T-helper 17 cell (primary cell): ENCODE data around the gene WEE2. TPM values are rescaled to one million over a fixed set of nuclear protein-coding genes. Genes with fewer than 3 reads are reported as not detected.

Experiments used
- ATAC-seq: fragments of 150-1000 bp; cut with Tn5 transposase; 2 replicates; pipeline ENCODE4 v1.10.0; 2021; ENCODE audit warnings: mild to moderate bottlenecking, moderate library complexity
- DNase-seq, 3 donors: peaks; one replicate each; pipeline versions ENCODE4 v3.0.0 to v3.0.0-alpha.2; 2020 to 2021
- H3K9me3 ChIP-seq: one replicate; pipeline ENCODE4 v1.7.0; 2013; ENCODE audit warnings: low read length, mild to moderate bottlenecking; ENCODE audit not compliant: control insufficient read depth, poor library complexity, severe bottlenecking
- H3K27ac Mint-ChIP-seq: one replicate; pipeline ENCODE4 v1.8.0; 2022; ENCODE audit warnings: mild to moderate bottlenecking, moderate library complexity, mixed read lengths
- H3K27me3 Mint-ChIP-seq: one replicate; pipeline ENCODE4 v1.8.0; 2022; ENCODE audit warnings: mixed read lengths
- H3K36me3 Mint-ChIP-seq: one replicate; pipeline ENCODE4 v1.8.0; 2022; ENCODE audit warnings: low read depth, mixed read lengths
- H3K4me1 Mint-ChIP-seq: one replicate; pipeline ENCODE4 v1.8.0; 2022; ENCODE audit warnings: mild to moderate bottlenecking, mixed read lengths
- H3K4me3 Mint-ChIP-seq: one replicate; pipeline ENCODE4 v1.8.0; 2022; ENCODE audit warnings: mild to moderate bottlenecking, moderate library complexity, mixed read lengths
- total RNA-seq, 4 donors: library from RNA in 2 of 4; stranded (reverse) in 2 of 4; gene quantifications; one replicate each; pipeline ENCODE4 v1.2.3 and lab custom pipeline; 2022 to 2026

Gene WEE2
- total RNA-seq, 2 donors from 2014 or later = not detected

DNA sequence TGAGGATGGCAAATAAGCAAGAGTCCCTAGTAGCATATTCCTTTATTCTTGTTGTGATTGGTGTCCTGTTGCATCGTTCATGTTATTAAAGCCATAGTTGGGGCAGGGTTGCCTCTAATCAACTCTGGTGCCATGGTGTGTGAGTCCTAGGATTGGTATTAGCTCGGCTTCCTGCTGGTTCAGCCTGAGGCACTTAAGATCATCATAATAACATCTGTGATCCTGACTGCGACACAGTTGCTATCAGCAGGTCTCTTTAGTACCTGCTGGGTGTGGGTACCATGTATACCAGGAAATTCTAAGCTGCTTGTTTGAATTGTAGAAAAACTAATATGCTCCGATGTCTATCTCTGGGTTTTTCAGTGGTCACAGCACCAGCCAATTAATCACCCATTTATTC, 1.6 kb downstream of the WEE2 start:
- H3K27me3 Mint-ChIP-seq = no peaks in the 10 kb centered on the region
- H3K4me3 Mint-ChIP-seq = no peak overlapping the region
- no peak for ATAC-seq

DNA sequence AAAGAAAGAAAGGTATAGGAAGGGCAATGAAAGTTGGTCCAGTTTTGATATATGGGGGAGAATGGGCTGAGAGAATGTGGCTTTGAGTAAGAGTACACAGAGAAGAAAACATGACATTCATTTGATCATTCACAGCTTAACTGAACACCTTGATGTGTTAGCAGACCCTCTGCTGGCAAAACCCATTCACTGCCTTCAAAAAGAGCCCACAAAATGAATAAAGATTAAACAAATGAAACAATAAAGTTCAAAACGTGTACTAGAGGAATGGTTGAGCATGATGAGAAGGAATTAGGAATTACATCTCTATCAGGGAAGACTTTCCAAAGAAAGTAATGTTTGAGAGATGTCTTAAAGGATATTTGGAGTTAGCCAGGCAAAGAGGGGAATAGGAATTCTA, 2.1 kb downstream of the WEE2 start:
- peak overlapping the region; percentile 24 for H3K27ac Mint-ChIP-seq
- peaks cover 14% of the 10 kb centered on the region for H3K36me3 Mint-ChIP-seq
- no peaks in the 10 kb centered on the region for H3K9me3 ChIP-seq
- peaks cover 10% of the 10 kb centered on the region for H3K4me1 Mint-ChIP-seq
- no peak overlapping the region for H3K4me3 Mint-ChIP-seq
- ATAC-seq (no peak), DNase-seq (no peak)
- no peaks in the 10 kb centered on the region for H3K27me3 Mint-ChIP-seq

More for the DNA sequence above, 1.6 kb downstream of the WEE2 start:
- H3K36me3 Mint-ChIP-seq = peaks cover 14% of the 10 kb centered on the region
- DNase-seq = no peak
- H3K4me1 Mint-ChIP-seq = peaks cover 10% of the 10 kb centered on the region
- no peaks in the 10 kb centered on the region for H3K9me3 ChIP-seq
- H3K27ac Mint-ChIP-seq = peak overlapping the region; percentile 24

DNA sequence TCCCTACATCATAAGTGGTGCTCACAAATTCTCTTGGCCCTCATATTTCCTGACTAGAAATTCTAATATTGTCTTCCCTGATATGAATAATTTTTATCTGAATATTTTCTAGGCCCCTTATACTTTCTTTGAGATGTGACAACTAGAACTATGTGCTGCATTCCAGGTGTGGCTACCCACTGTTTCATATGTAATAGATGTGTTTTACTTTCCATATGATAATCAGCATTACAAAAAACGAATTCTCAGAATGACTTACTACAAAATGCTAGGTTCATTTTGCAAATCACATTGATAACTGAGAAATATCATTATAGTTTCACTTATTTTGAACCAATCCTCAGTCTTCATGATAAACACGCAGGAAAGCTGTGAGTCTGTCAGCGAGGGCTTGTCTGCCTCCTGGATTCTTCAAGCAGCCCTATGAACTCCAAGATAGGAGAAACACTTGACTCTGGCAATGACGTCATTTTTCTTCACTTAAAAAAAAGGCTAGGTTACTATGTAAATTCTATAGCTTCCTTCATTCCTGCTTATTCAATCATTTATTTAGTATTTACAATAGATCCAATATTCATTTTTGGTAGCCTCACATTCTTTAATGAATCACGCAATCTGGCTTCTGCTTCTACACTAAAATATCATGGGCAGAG, 4.6 kb downstream of the WEE2 start:
- Mint-ChIP-seq H3K36me3 (peaks cover 15% of the 10 kb centered on the region), H3K4me3 (no peak overlapping the region), H3K27me3 (no peaks in the 10 kb centered on the region), H3K27ac (no peak overlapping the region), H3K4me1 (peaks cover 10% of the 10 kb centered on the region)
- no peaks in the 10 kb centered on the region for H3K9me3 ChIP-seq
- ATAC-seq (no peak), DNase-seq (no peak)

DNA sequence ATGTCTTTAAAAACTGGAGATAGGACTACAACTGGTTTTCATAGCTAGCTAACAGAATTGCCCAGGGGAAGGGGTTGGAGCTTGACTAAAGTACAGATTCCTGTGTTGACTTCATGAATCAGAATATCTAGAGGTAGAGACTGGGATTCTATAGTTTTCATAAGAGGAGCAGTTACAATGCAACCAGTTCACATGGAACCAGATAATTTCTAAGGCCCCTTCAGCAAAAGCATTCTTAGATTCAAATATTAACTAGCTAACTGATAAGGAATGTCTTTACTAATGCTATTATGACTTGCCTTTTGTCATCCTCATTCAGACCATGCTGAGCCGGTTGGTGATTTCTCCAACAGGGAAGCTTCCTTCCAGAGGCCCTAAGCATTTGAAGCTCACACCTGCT, 5.7 kb downstream of the WEE2 start:
- no peaks in the 10 kb centered on the region for H3K9me3 ChIP-seq
- H3K27me3 Mint-ChIP-seq = no peaks in the 10 kb centered on the region
- no peak overlapping the region for H3K4me3 Mint-ChIP-seq
- peaks cover 16% of the 10 kb centered on the region for H3K36me3 Mint-ChIP-seq
- H3K27ac Mint-ChIP-seq = no peak overlapping the region
- H3K4me1 Mint-ChIP-seq = peaks cover 10% of the 10 kb centered on the region
- ATAC-seq = no peak
- DNase-seq = no peak

DNA sequence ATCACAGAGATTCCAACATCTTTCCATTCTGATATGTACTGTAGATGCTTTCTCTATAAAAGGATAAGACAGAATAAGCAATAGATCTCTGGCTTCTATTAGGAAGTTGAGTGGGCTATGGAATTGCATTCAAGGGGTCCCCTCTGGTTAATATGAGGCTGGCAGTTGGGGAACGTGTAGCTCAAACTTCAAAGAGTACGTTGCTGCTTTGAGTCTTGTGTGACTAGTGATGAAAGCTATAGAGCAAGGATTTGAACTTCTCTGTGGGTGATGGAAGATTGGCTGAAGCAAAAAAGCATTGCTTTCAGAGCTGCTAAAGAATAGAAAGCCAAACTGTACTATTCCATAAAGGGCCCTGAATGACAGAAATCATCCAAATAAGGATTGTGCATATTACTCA, 6.4 kb downstream of the WEE2 start:
- no peak overlapping the region for H3K4me3 Mint-ChIP-seq
- H3K36me3 Mint-ChIP-seq = peaks cover 16% of the 10 kb centered on the region
- no peaks in the 10 kb centered on the region for H3K27me3 Mint-ChIP-seq
- ATAC-seq (no peak), DNase-seq (no peak)
- no peak overlapping the region for H3K27ac Mint-ChIP-seq
- peaks cover 10% of the 10 kb centered on the region for H3K4me1 Mint-ChIP-seq
- H3K9me3 ChIP-seq = no peaks in the 10 kb centered on the region

DNA sequence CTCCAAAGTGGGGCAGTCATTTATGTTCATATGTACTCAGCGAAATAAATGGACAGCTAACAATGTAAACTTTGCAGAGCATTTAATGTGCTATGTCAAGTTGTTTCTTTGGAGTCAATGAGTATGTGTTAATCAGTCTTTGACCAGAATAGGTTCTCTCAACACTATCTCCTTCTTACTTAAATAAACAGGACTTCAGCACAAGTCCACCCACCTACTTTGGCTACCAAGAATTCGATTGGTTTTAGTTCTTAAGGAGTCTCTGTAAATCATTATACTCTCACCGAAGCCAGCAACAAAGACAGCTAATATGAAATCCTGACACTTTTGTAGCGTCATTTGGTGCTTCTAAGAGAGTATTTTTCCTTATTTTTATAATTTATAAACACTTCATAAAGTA, 6.9 kb downstream of the WEE2 start:
- H3K4me1 Mint-ChIP-seq = peaks cover 9% of the 10 kb centered on the region
- no peak for DNase-seq

DNA sequence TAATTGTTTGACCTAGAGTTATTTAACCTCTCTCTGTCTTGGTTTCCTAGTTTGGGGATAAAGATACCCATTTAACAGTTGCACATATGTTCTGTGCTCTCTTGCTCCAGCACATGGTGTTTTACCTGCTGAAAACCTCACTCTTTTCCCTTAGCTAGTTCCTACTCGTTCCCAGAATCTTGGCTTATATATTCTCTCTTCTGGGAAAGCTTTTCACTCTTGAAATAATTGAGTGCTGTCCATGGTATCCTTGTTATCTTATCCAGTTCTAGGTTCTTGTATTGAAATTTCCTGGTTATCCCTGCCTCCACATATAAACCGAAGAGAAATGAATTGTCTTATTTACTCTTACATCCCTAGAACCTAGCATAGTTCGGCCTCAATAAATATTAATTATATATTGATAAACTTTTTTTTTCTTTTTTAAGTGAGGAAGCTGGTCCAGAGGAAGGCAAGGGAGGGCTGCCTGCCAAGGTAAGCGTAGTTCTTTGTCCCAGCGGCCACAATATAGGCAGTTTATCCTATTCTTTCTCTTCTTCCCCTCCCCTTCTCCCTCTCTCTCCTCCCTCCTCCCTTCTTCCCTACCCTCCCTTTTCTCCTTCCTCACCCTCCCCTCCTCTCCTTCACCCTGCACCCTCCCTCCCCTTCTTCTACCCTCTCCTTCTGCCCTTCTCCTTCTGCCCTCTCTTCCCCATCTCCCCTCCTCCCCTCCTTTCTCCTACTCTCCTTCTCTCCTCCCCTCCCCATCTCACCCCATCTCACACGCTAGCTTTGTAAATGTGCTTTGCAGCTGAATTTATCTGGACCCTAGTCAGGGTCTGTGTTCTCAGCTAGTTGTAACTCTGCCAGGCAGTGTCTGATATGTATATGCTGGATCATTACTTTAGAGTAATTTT, 7.9 kb downstream of the WEE2 start:
- Mint-ChIP-seq H3K4me3 (no peak overlapping the region), H3K27me3 (no peaks in the 10 kb centered on the region), H3K4me1 (peaks cover 4% of the 10 kb centered on the region), H3K36me3 (peaks cover 6% of the 10 kb centered on the region), H3K27ac (no peak overlapping the region)
- H3K9me3 ChIP-seq = no peaks in the 10 kb centered on the region
- no peak for ATAC-seq
- no peak for DNase-seq

More for the DNA sequence above, 6.9 kb downstream of the WEE2 start:
- Mint-ChIP-seq H3K27me3 (no peaks in the 10 kb centered on the region), H3K36me3 (peaks cover 15% of the 10 kb centered on the region), H3K27ac (no peak overlapping the region), H3K4me3 (no peak overlapping the region)
- no peaks in the 10 kb centered on the region for H3K9me3 ChIP-seq
- no peak for ATAC-seq

DNA sequence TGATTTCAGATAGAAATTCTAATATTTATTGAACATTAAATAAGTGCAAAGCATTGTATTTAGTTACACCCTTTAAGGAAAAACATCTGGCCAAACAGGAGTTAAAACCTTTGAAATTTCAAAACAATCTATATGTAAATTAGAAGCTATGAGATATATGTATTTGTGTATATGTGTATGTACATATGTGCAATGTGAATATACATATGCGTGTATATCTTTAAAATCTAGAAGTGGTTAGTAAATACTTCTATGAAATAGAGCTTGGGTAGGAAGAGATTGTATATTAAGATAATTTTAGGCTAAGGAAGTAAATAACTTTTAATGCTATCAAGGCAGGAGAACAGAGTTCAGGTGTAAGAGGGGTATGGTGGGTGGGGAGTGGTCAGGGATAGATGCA, 9.3 kb downstream of the WEE2 start:
- H3K4me3 Mint-ChIP-seq = no peak overlapping the region
- peaks cover 2% of the 10 kb centered on the region for H3K4me1 Mint-ChIP-seq
- no peak overlapping the region for H3K27ac Mint-ChIP-seq
- no peak for DNase-seq
- H3K9me3 ChIP-seq = no peaks in the 10 kb centered on the region
- H3K27me3 Mint-ChIP-seq = no peaks in the 10 kb centered on the region
- ATAC-seq = no peak
- peaks cover 4% of the 10 kb centered on the region for H3K36me3 Mint-ChIP-seq

DNA sequence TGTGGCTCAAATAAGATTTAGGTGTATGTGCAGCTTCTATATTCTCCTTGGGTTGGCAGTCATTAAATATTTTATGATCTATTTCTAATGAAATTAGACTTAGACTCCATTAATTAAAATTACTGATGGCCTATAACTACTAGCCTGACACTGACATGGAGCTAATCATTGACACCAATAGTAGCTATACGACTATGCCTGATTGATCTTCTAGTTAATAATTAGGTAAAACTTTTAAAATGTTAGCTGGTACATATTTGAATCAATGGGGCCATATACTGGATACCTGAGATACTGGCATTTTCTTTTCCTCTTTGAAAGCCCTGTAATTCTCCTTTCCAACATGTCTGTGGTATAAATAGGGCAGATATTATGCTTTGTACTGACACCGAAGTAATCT, 14.4 kb downstream of the WEE2 start:
- peaks cover 4% of the 10 kb centered on the region for H3K36me3 Mint-ChIP-seq
- H3K4me3 Mint-ChIP-seq = no peak overlapping the region
- H3K27ac Mint-ChIP-seq = no peak overlapping the region
- H3K27me3 Mint-ChIP-seq = no peaks in the 10 kb centered on the region
- ATAC-seq (no peak), DNase-seq (no peak)
- H3K9me3 ChIP-seq = no peaks in the 10 kb centered on the region
- no peaks in the 10 kb centered on the region for H3K4me1 Mint-ChIP-seq

DNA sequence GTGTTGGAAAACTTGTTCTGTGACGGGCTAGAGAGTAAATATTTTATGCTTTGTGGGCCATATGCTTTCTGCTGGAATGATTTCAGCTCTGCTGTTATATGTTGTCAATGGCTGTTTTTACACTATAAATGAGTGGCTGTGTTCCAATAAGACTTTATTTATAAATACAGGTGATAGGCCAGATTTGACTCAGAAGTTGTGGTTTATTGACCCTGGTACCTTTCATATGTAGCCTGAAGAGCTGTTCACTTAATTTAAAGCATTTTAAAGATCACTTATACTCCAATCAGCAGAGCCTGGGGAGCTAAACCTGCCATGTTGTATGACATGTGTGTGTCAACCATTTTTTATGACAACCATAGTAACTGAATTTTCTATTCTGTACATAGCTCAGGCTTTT, 20.9 kb downstream of the WEE2 start:
- H3K36me3 Mint-ChIP-seq = no peaks in the 10 kb centered on the region
- H3K4me1 Mint-ChIP-seq = peaks cover 3% of the 10 kb centered on the region
- no peaks in the 10 kb centered on the region for H3K27me3 Mint-ChIP-seq
- H3K27ac Mint-ChIP-seq = no peak overlapping the region
- no peak overlapping the region for H3K4me3 Mint-ChIP-seq
- ATAC-seq (no peak), DNase-seq (no peak)
- H3K9me3 ChIP-seq = no peaks in the 10 kb centered on the region

DNA sequence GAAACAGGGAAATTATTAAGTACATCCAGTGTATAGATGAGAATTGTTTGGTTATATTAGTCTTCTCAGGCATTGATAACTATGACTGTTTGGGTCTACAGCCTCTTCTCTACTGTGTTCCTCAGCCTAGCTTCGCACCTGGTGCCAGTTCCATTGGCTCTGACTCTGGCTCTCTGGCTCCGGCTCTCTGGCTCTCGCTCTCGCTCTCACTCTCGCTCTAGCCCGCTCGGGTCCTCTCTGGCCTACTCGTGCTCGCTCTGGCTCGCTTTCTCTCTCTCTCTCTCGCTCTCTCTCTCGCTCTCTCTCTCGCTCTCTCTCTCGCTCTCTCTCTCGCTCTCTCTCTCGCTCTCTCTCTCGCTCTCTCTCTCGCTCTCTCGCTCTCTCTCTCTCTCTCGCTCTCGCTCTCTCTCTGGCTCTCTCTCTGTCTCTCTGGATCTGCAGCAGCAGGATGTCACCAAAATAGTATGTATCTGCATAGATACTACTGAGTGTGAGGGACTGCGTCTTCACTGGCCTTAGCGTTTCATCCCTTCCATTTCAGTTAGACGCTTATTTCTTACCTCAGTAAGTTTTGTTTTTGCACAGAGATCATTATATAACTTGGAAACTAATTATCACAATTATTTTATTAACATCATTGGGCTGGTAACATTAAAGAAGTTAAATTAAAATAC, 23.5 kb downstream of the WEE2 start:
- H3K9me3 ChIP-seq = no peaks in the 10 kb centered on the region

DNA sequence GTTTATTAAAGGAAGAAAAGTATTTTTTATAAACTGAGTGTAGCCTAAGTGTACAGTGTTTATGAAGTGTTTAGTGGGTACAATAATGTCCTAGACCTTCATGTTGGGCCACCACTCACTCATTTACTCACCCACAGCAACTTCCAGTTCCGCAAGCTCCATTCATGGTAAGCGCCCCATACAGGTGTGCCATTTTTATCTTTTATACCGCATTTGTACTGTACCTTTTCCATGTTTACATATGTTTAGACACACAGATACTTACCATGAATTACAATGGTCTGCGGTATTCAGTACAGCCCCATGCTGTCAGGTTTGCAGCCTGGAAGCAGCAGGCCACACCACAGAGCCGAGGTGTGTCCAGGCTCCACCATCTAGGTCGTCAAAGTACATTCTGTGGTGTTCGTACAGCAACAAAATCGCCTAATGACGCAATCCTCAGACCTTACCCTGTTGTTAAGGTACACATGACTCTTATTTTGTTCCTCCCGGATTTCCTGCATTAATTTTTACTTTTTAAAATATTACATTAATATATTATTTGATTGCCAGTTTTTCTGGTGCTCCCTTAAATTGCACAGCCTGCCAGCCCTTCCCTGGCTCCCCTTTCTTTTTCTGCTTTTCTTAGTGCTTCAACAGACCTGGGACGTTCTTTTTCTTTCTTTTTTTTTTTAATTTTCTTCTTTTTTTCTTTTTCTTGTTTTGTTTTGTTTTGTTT, 29.1 kb downstream of the WEE2 start:
- peaks cover 7% of the 10 kb centered on the region for H3K36me3 Mint-ChIP-seq
- peaks cover 27% of the 10 kb centered on the region for H3K4me1 Mint-ChIP-seq
- H3K27ac Mint-ChIP-seq = peak overlapping the region; percentile 100
- no peaks in the 10 kb centered on the region for H3K27me3 Mint-ChIP-seq
- ATAC-seq = peak; percentile 8
- no peak for DNase-seq
- peak overlapping the region; percentile 99 for H3K4me3 Mint-ChIP-seq
- no peaks in the 10 kb centered on the region for H3K9me3 ChIP-seq

More for the DNA sequence above, 23.5 kb downstream of the WEE2 start:
- Mint-ChIP-seq H3K4me1 (peaks cover 5% of the 10 kb centered on the region), H3K36me3 (no peaks in the 10 kb centered on the region), H3K4me3 (no peak overlapping the region), H3K27me3 (no peaks in the 10 kb centered on the region), H3K27ac (no peak overlapping the region)
- DNase-seq (no peak), ATAC-seq (no peak)
